ENCODE measurements around the gene KANSL1. TPM values are rescaled to one million over a fixed set of nuclear protein-coding genes. Genes with fewer than 3 reads are reported as not detected.

KANSL1 gene
- total RNA-seq, 2 experiments from 2014 or later = 99.5 to 105 TPM

DNA sequence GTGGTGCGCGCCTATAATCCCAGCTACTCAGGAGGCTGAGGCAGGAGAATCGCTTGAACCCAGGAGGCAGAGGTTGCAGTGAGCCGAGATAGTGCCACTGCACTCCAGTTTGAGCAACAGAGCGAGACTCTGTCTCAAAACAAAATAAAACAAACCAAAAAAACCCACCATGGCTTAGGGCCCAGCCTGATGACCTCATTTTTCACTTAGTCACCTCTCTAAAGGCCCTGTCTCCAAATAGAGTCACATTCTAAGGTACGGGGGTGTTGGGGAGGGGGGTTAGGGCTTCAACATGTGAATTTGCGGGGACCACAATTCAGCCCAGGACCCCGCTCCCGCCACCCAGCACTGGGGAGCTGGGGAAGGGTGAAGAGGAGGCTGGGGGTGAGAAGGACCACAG is 195.6 kb downstream of the KANSL1 start:
- POLR2A ChIA-PET = no interaction called here
- no peaks in the 10 kb centered on the region for H3K4me1 Mint-ChIP-seq

DNA sequence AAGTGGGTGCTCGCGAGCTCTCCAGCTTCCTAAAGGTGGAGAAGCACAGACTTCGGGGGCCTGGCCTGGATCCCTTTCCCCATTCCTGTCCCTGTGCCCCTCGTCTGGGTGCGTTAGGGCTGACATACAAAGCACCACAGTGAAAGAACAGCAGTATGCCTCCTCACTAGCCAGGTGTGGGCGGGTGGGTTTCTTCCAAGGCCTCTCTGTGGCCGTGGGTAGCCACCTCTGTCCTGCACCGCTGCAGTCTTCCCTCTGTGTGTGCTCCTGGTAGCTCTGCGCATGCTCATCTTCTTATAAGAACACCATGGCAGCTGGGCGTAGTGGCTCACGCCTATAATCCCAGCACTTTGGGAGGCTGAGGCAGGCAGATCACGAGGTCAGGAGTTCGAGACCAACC is 196.1 kb downstream of the KANSL1 start:
- CTCF ChIA-PET = no interaction called here
- H3K4me3 Mint-ChIP-seq = no peak overlapping the region
- no peaks in the 10 kb centered on the region for H3K27me3 Mint-ChIP-seq
- H3K4me1 Mint-ChIP-seq = no peaks in the 10 kb centered on the region
- no peaks in the 10 kb centered on the region for H3K36me3 Mint-ChIP-seq (ENCODE audit: low read depth)
- no peaks in the 10 kb centered on the region for H3K9me3 Mint-ChIP-seq
- H3K27ac Mint-ChIP-seq = no peak overlapping the region
- POLR2A ChIA-PET = no interaction called here
- no peak for DNase-seq

More for the DNA sequence above, 195.6 kb downstream of the KANSL1 start:
- Mint-ChIP-seq H3K4me3 (no peak overlapping the region), H3K27ac (no peak overlapping the region), H3K36me3 (ENCODE audit: low read depth) (no peaks in the 10 kb centered on the region), H3K27me3 (no peaks in the 10 kb centered on the region), H3K9me3 (no peaks in the 10 kb centered on the region)
- CTCF ChIA-PET = no interaction called here
- DNase-seq = no peak

DNA sequence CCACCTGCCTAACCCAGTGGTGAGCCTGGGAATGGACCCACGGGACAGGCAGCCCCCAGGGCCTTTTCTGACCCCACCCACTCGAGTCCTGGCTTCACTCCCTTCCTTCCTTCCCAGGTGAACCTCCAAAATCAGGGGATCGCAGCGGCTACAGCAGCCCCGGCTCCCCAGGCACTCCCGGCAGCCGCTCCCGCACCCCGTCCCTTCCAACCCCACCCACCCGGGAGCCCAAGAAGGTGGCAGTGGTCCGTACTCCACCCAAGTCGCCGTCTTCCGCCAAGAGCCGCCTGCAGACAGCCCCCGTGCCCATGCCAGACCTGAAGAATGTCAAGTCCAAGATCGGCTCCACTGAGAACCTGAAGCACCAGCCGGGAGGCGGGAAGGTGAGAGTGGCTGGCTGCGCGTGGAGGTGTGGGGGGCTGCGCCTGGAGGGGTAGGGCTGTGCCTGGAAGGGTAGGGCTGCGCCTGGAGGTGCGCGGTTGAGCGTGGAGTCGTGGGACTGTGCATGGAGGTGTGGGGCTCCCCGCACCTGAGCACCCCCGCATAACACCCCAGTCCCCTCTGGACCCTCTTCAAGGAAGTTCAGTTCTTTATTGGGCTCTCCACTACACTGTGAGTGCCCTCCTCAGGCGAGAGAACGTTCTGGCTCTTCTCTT is 196.8 kb downstream of the KANSL1 start:
- no peaks in the 10 kb centered on the region for H3K36me3 Mint-ChIP-seq (ENCODE audit: low read depth)
- no peak overlapping the region for H3K4me3 Mint-ChIP-seq
- H3K9me3 Mint-ChIP-seq = no peaks in the 10 kb centered on the region
- no peak for DNase-seq
- H3K27me3 Mint-ChIP-seq = no peaks in the 10 kb centered on the region
- ChIA-PET CTCF (no interaction called here), POLR2A (no interaction called here)
- no peak overlapping the region for H3K27ac Mint-ChIP-seq
- no peaks in the 10 kb centered on the region for H3K4me1 Mint-ChIP-seq

DNA sequence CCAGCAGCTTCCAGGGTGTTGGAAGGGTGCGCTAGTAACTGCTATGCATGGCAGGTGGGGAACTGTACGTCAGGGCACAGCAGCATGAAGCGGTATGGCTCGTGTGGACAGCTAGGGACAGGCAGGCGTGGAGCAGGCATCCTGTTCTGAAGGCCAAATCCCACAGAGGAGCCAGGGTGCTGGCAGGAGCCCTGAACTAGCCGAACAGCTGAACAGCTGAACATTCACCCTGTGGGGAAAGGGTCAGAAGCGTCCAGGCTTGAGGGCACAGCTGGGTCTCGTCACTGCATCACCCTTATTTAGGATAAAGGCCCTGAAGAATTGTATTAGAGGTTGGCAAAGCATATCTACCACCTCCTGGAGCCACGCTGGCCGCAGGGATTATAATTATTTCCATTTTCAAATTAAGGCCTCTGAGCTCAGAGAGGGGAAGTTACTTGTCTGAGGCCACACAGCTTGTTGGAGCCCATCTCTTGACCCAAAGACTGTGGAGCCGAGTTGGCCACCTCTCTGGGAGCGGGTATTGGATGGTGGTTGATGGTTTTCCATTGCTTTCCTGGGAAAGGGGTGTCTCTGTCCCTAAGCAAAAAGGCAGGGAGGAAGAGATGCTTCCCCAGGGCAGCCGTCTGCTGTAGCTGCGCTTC is 197.5 kb downstream of the KANSL1 start:
- H3K36me3 Mint-ChIP-seq (ENCODE audit: low read depth) = no peaks in the 10 kb centered on the region
- ChIA-PET POLR2A (no interaction called here), CTCF (no interaction called here)
- no peak for DNase-seq
- no peaks in the 10 kb centered on the region for H3K9me3 Mint-ChIP-seq
- no peak overlapping the region for H3K4me3 Mint-ChIP-seq
- no peaks in the 10 kb centered on the region for H3K4me1 Mint-ChIP-seq
- no peak overlapping the region for H3K27ac Mint-ChIP-seq
- H3K27me3 Mint-ChIP-seq = no peaks in the 10 kb centered on the region

DNA sequence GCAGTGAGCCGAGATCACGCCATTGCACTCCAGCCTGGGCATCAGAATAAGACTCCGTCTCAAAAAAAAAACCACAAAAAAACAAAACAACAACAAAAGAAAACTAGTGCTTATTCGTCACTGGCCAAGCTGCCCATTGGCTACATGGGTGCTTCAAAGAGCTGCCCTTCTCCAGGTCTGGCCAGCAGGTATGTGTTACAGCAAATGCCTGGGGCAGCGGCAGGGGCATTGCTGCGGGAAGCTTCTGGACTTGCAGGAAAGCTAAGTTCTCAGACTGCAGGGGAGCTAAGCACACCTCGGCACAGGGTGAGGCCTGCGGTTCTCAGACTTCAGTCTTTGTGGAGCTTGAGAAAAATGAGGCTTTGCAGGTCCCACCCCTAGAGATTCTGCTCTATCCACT is 198.2 kb downstream of the KANSL1 start:
- no peak for DNase-seq
- H3K27ac Mint-ChIP-seq = no peak overlapping the region
- POLR2A ChIA-PET = no interaction called here
- H3K4me3 Mint-ChIP-seq = no peak overlapping the region
- H3K36me3 Mint-ChIP-seq (ENCODE audit: low read depth) = no peaks in the 10 kb centered on the region
- CTCF ChIA-PET = no interaction called here
- H3K4me1 Mint-ChIP-seq = no peaks in the 10 kb centered on the region
- no peaks in the 10 kb centered on the region for H3K27me3 Mint-ChIP-seq
- no peaks in the 10 kb centered on the region for H3K9me3 Mint-ChIP-seq

DNA sequence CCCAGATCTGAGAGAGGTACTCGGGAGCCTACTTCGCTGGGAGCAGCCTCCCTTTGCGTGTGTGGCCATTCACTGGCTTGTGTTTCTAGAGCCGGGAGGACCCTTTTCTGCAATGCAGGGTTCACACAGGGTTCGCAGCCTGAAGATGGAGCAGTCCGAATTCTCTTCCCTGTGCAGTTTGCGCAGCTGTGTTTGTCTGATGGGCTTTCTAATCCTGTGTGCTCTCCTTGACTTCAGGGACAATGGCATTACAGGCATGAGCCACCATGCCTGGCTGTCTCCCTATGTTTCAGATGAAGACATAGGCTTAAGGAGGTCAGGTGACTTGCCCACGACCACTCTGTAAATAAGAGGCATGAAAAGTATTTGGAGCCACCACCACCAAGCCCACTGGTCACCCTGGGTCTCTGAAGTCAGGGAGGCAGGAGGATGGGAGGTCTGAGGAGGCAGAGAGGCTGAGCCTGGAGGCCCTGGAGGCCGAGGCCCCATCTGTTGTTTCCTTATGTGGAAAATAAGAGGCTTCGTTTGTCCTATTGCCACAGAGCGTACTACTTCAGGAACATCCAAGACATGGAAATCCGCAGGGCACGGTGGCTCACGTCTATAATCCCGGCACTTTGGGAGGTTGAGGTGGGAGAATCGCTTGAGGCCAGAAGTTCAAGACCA is 199.1 kb downstream of the KANSL1 start:
- Mint-ChIP-seq H3K4me3 (no peak overlapping the region), H3K27me3 (no peaks in the 10 kb centered on the region), H3K36me3 (ENCODE audit: low read depth) (no peaks in the 10 kb centered on the region), H3K27ac (no peak overlapping the region), H3K4me1 (no peaks in the 10 kb centered on the region), H3K9me3 (no peaks in the 10 kb centered on the region)
- POLR2A ChIA-PET = no interaction called here
- DNase-seq = no peak
- CTCF ChIA-PET = no interaction called here

DNA sequence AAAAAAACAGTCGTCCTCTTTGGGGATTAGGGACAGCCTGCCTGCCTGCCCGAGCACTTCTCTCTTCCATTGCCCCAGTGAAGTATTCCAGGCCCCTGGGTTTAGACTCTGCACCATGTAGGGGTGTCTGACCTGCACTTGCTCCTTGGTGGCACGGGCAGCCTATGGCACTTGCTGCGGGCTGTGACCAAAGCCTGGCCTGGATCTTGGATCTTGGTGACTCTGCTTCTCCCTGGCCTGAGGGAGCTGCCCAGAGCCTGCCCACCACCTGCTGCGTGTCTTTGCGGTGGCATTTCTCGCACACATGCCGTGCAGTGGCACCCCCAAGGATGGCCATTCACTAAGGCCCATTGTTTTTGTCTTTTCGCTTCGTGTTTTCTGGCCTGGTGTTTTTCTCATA is 200.3 kb downstream of the KANSL1 start:
- H3K4me1 Mint-ChIP-seq = no peaks in the 10 kb centered on the region
- H3K9me3 Mint-ChIP-seq = no peaks in the 10 kb centered on the region
- H3K27ac Mint-ChIP-seq = no peak overlapping the region
- no peak for DNase-seq
- ChIA-PET CTCF (no interaction called here), POLR2A (no interaction called here)
- no peak overlapping the region for H3K4me3 Mint-ChIP-seq
- no peaks in the 10 kb centered on the region for H3K36me3 Mint-ChIP-seq (ENCODE audit: low read depth)
- H3K27me3 Mint-ChIP-seq = no peaks in the 10 kb centered on the region

DNA sequence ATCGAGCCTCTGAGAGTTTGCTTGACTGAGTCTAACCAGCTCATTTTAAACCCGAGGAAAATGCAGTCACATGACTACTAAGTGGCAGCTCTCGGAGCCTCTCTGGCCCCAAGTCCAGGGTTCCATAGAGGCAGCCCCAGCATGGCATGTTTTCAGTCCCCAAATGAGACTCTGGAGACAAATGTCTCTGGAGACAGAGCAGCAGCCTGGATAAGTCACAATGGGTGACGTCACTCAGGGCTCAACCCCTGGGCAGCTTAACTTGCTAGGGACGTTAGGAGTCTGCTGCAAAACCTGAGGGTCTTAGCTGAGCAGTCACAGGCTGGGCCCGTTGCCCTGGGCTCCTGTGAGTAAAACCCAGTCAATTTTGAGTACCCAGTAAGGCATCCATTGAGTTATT is 201.1 kb downstream of the KANSL1 start:
- ChIA-PET CTCF (no interaction called here), POLR2A (no interaction called here)
- Mint-ChIP-seq H3K4me1 (no peaks in the 10 kb centered on the region), H3K36me3 (ENCODE audit: low read depth) (no peaks in the 10 kb centered on the region), H3K9me3 (no peaks in the 10 kb centered on the region), H3K27me3 (no peaks in the 10 kb centered on the region), H3K4me3 (no peak overlapping the region), H3K27ac (no peak overlapping the region)
- no peak for DNase-seq

DNA sequence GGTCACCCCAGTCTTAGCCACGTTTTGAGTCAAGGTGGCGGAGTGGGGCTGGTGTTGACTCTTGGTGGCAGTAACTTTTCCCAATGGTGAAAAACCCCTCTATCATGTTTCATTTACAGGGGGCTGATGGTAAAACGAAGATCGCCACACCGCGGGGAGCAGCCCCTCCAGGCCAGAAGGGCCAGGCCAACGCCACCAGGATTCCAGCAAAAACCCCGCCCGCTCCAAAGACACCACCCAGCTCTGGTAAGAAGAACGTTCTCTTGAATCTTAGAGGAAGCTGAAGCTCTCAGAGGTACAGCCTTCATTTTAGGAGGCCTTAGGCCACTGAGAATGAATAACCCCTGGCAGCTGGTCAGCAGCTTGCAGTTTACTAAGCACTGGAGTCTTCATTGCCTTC is 201.9 kb downstream of the KANSL1 start:
- CTCF ChIA-PET = interaction anchor here (2.1 kb wide), 1 partner anchor 10 kb away, joined by 6 read pairs; no protein-coding TSS in a partner anchor
- Mint-ChIP-seq H3K27me3 (no peaks in the 10 kb centered on the region), H3K4me1 (no peaks in the 10 kb centered on the region), H3K4me3 (no peak overlapping the region), H3K9me3 (no peaks in the 10 kb centered on the region), H3K36me3 (ENCODE audit: low read depth) (no peaks in the 10 kb centered on the region), H3K27ac (no peak overlapping the region)
- no peak for DNase-seq
- POLR2A ChIA-PET = no interaction called here

DNA sequence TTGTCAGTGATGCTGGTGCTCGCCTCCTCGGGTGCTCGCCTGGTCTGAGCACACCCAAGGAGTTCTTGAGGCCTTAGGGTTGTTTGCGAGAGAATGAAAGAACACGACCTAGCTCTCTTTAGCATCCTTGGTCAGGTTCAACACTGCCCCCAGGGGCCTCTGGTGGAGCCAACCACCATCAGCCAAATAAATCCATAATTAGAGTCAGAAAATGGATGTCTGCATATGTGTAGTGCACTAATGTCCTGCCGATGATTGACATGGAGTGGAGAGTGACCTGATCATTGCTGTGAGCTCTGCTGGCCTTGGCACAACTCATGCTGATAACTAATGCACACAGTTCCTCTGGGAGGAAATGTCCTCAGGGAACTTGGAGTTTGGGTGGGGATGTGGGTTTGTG is 202.3 kb downstream of the KANSL1 start:
- H3K36me3 Mint-ChIP-seq (ENCODE audit: low read depth) = no peaks in the 10 kb centered on the region
- POLR2A ChIA-PET = no interaction called here
- no peaks in the 10 kb centered on the region for H3K9me3 Mint-ChIP-seq
- CTCF ChIA-PET = interaction anchor here (2.1 kb wide), 1 partner anchor 10 kb away, joined by 6 read pairs; no protein-coding TSS in a partner anchor
- no peak overlapping the region for H3K4me3 Mint-ChIP-seq
- no peak for DNase-seq
- H3K27me3 Mint-ChIP-seq = no peaks in the 10 kb centered on the region
- H3K27ac Mint-ChIP-seq = no peak overlapping the region
- no peaks in the 10 kb centered on the region for H3K4me1 Mint-ChIP-seq

DNA sequence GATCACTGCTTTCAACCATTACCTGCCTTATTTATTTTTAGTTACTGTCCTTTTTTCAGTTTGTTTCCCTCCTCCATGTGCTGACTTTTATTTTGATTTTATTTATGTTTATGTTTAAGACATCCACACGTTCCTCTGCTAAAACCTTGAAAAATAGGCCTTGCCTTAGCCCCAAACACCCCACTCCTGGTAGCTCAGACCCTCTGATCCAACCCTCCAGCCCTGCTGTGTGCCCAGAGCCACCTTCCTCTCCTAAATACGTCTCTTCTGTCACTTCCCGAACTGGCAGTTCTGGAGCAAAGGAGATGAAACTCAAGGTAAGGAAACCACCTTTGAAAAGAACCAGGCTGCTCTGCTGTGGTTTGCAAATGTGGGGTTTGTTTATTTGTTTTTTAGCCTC is 203.5 kb downstream of the KANSL1 start:
- H3K36me3 Mint-ChIP-seq (ENCODE audit: low read depth) = no peaks in the 10 kb centered on the region
- no peaks in the 10 kb centered on the region for H3K27me3 Mint-ChIP-seq
- no peaks in the 10 kb centered on the region for H3K4me1 Mint-ChIP-seq
- ChIA-PET CTCF (interaction anchor here (2.1 kb wide), 1 partner anchor 11 kb away, joined by 6 read pairs; no protein-coding TSS in a partner anchor), POLR2A (no interaction called here)
- no peak for DNase-seq
- H3K27ac Mint-ChIP-seq = no peak overlapping the region
- H3K4me3 Mint-ChIP-seq = no peak overlapping the region
- no peaks in the 10 kb centered on the region for H3K9me3 Mint-ChIP-seq

DNA sequence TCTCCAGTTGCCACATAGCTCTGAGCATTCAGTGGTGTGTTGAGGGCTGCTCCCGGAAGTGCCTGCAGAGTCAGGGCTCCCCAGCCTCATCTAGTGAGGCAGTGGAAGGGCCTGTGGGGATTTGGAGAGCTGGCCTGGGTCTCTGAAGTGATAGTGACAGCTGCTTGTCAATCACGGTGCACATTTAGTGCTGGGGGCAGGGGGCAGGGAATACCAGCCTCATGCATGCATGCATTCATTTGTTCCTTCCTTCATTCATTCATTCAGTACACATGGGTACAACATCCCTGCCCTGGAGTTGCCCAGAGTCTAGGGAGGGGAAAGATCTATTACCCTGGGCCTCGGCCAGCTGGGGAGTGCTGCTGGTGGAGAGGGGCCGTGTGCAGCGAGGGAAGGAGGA is 205.5 kb downstream of the KANSL1 start:
- no peak overlapping the region for H3K27ac Mint-ChIP-seq

DNA sequence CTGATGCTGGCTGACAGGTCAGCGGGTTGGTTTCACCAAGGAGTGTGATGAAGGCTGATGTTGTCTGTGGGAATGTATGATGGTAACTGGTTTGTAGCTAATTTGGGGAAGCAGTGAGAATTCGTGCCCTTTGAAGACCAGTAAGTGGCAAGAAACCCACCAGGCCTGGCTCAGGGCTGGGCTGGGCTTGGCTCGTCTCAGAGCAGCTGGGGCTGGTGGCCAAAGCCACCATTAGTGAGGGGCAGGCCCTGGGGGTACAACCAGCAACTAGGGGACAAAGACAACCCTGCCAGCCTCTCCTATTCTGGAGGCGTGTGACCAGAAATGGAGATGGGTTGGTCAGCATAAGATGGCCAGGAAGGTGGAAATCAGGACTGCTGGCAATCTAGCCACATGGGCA is 207.2 kb downstream of the KANSL1 start:
- POLR2A ChIA-PET = no interaction called here
- no peaks in the 10 kb centered on the region for H3K27me3 Mint-ChIP-seq
- H3K36me3 Mint-ChIP-seq (ENCODE audit: low read depth) = no peaks in the 10 kb centered on the region
- H3K9me3 Mint-ChIP-seq = no peaks in the 10 kb centered on the region
- H3K4me3 Mint-ChIP-seq = no peak overlapping the region
- CTCF ChIA-PET = interaction anchor here (1.0 kb wide), 1 partner anchor 227 kb away, joined by 3 read pairs; no protein-coding TSS in a partner anchor
- DNase-seq = no peak
- H3K27ac Mint-ChIP-seq = no peak overlapping the region
- H3K4me1 Mint-ChIP-seq = no peaks in the 10 kb centered on the region

More for the DNA sequence above, 205.5 kb downstream of the KANSL1 start:
- Mint-ChIP-seq H3K27me3 (no peaks in the 10 kb centered on the region), H3K4me3 (no peak overlapping the region), H3K36me3 (ENCODE audit: low read depth) (no peaks in the 10 kb centered on the region), H3K4me1 (no peaks in the 10 kb centered on the region), H3K9me3 (no peaks in the 10 kb centered on the region)
- CTCF ChIA-PET = interaction anchor here (1.5 kb wide), 1 partner anchor 15 kb away, joined by 3 read pairs; no protein-coding TSS in a partner anchor
- POLR2A ChIA-PET = no interaction called here
- DNase-seq = no peak

DNA sequence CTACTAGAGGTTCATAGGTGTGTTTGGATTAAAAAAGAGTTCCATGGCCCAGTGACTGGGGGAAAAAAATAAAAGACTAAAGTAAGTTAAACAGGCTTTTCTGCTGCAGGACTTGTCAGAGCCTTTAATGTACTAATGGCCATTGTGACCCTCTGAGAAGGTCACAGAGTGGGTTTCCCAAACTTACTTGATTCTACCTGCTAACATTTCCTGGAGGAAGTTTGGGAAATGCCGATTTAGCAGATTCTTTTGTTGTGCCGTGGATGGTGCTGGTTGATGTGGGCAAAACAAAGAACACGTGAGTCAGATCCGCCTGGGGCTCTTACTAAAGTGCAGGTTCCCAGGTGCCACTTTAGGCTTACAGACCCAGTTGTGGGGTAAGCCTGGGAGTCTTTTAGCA is 207.8 kb downstream of the KANSL1 start:
- H3K27me3 Mint-ChIP-seq = no peaks in the 10 kb centered on the region
- no peaks in the 10 kb centered on the region for H3K4me1 Mint-ChIP-seq
- ChIA-PET POLR2A (no interaction called here), CTCF (interaction anchor here (1.0 kb wide), 1 partner anchor 228 kb away, joined by 3 read pairs; no protein-coding TSS in a partner anchor)
- H3K36me3 Mint-ChIP-seq (ENCODE audit: low read depth) = no peaks in the 10 kb centered on the region
- H3K27ac Mint-ChIP-seq = no peak overlapping the region
- no peak for DNase-seq
- no peaks in the 10 kb centered on the region for H3K9me3 Mint-ChIP-seq
- no peak overlapping the region for H3K4me3 Mint-ChIP-seq
